T47D (cell line): ENCODE measurements around the gene LCN2.

Experiments used
- DNase-seq, 2 experiments: peaks; one replicate each; pipeline versions ENCODE4 v3.0.0 to v3.0.0-alpha.2; 2011 to 2012; ENCODE audit warnings: low read depth in 1 of 2, low spot score in 1 of 2
- JUND ChIP-seq: IDR thresholded peaks from 2 replicates; pipeline ENCODE4 v1.6.1; 2012; ENCODE audit warnings: low read depth
- in situ Hi-C: cut with HindIII; loops from 2 replicates; pipeline ENCODE4 v1.10.0; 2016; ENCODE audit warnings: low sequenced_read_pairs, low pct_unique_long_range_greater_than_20kb

LCN2 gene

GRCh38 chr9:128118472-128118857 lies 30.8 kb upstream of the LCN2 start:
- no peak for TF ChIP-seq JUND
- in situ Hi-C loops = no loop called here
- DNase-seq = no peak

- DNase-seq = no peak
- TF ChIP-seq JUND = no peak
- in situ Hi-C loops = no loop called here
Measured at GRCh38 chr9:128118971-128119665, 30.1 kb upstream of the LCN2 start.

- no peak for TF ChIP-seq JUND
- in situ Hi-C loops = no loop called here
- DNase-seq = no peak
Measured at GRCh38 chr9:128120061-128120740, 29.1 kb upstream of the LCN2 start.

GRCh38 chr9:128120741-128121465 lies 28.4 kb upstream of the LCN2 start:
- no peak for TF ChIP-seq JUND
- in situ Hi-C loops = no loop called here
- DNase-seq = no peak

GRCh38 chr9:128121466-128121810 lies 27.8 kb upstream of the LCN2 start:
- no peak for TF ChIP-seq JUND
- no peak for DNase-seq
- in situ Hi-C loops = no loop called here

- no peak for TF ChIP-seq JUND
- no peak for DNase-seq
- in situ Hi-C loops = no loop called here
Measured at GRCh38 chr9:128121924-128122808, 27.1 kb upstream of the LCN2 start.

- DNase-seq = no peak
- no peak for TF ChIP-seq JUND
- in situ Hi-C loops = no loop called here
Measured at GRCh38 chr9:128122809-128123175, 26.5 kb upstream of the LCN2 start.

- in situ Hi-C loops = no loop called here
- TF ChIP-seq JUND = no peak
- no peak for DNase-seq
Measured at GRCh38 chr9:128123451-128124080, 25.7 kb upstream of the LCN2 start.

GRCh38 chr9:128124451-128124850 lies 24.8 kb upstream of the LCN2 start:
- in situ Hi-C loops = no loop called here
- TF ChIP-seq JUND = no peak
- DNase-seq = no peak

- in situ Hi-C loops = no loop called here
- peak in 1 of 2 experiments; percentile 81 for DNase-seq
- no peak for TF ChIP-seq JUND
Measured at GRCh38 chr9:128124873-128125579, 24.2 kb upstream of the LCN2 start.

- in situ Hi-C loops = no loop called here
- no peak for DNase-seq
- no peak for TF ChIP-seq JUND
Measured at GRCh38 chr9:128125580-128126354, 23.5 kb upstream of the LCN2 start.
